ENCODE measurements around the gene TXNRD2. TPM values are rescaled to one million over a fixed set of nuclear protein-coding genes. Genes with fewer than 3 reads are reported as not detected.
A peak's percentile ranks its signal among the peaks of the same experiment; 100 is the strongest.

The TXNRD2 gene
- total RNA-seq, 1 donor from 2014 or later = 47.5 TPM

DNA sequence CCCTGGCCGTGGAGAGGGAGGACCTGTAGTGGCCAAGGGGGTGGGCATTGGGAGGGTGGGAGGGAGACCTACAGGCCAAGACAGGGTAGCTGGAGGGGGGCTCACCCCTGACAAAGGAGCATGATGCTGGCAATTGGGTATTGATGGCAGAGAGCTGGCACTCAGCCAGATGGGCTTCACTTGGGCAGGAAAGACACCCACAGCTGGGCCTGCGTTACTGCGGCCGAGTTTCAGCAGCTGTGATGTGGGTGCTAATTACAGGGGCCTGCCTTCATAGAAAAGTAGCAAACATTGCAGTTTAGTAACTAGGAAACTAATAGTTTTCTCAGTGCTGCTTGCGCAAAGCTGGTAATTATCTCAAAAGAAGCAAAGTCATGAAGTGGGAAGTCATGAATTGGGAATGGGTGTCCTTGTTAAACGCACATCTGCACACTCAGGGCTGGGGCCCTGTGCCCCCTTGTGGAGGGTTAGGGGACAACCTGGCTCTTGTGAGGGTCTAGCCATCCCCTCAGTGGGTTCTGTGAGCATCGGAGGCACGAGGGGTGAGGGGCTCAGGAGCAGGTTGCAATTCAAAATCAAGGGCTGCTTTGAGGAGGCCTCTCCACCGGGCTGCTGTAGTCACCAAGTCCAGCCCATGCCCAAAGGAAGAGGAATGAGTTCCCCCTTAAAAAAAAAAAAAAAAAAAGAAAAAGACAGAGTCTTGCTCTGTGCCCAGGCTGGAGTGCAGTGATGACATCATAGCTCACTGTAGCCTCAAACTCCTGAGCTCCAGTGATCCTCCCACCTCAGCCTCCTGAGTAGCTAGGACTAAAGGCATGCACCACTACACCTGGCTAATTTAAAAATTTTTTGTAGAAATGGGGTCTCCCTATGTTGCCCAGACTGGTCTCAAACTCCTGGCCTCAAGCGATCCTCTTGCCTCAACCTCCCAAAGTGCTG, 24.4 kb upstream of the TXNRD2 start:
- peaks cover 63% of the 10 kb centered on the region for H3K36me3 ChIP-seq
- H3K9me3 ChIP-seq = no peaks in the 10 kb centered on the region
- H3K27me3 ChIP-seq (ENCODE audit: low read depth) = no peaks in the 10 kb centered on the region
- ATAC-seq (no peak), DNase-seq (no peak)
- H3K4me1 ChIP-seq = peaks cover 19% of the 10 kb centered on the region
- intact Hi-C loops (cut with DNase I) = no loop called here
- TF ChIP-seq, protein P1, sequence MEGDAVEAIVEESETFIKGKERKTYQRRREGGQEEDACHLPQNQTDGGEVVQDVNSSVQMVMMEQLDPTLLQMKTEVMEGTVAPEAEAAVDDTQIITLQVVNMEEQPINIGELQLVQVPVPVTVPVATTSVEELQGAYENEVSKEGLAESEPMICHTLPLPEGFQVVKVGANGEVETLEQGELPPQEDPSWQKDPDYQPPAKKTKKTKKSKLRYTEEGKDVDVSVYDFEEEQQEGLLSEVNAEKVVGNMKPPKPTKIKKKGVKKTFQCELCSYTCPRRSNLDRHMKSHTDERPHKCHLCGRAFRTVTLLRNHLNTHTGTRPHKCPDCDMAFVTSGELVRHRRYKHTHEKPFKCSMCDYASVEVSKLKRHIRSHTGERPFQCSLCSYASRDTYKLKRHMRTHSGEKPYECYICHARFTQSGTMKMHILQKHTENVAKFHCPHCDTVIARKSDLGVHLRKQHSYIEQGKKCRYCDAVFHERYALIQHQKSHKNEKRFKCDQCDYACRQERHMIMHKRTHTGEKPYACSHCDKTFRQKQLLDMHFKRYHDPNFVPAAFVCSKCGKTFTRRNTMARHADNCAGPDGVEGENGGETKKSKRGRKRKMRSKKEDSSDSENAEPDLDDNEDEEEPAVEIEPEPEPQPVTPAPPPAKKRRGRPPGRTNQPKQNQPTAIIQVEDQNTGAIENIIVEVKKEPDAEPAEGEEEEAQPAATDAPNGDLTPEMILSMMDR (IDR thresholded peaks at IDR 0.05) = no peak
- H3K4me3 ChIP-seq = no peak overlapping the region
- H3K27ac ChIP-seq = no peak overlapping the region

DNA sequence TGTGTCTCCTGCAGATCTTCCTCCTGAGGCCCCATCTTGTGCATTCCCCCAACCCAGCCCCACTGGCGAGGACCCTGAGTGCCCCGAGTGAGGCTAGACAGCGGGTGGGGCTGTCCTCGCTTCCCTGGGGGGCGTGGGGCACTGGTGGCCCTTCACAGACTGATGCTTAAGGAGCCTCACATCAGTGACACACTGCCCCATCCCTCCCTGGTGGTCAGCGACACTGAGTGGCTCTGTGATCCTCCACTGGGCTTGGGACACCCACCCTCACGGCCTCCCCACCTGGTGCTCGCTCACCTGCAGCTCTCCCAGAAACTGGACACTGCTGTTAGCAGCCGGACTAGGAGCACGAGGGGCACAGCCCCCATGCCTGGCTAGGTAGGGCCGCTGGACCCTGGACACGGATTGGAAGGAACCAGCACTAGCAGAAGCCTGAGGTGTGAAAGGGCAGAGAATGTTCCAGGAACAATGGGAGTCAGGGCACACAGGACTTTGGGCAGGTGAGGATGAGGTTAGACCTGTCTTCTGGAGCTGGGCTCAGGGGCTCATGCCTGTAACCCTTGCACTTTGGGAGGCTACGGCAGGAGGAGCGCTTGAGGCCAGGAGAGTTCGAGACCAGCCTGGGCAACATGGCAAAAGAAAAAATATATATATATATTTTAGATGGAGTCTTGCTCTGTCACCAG, 23.2 kb upstream of the TXNRD2 start:
- Histone ChIP-seq H3K9me3 (no peaks in the 10 kb centered on the region), H3K36me3 (peaks cover 53% of the 10 kb centered on the region), H3K4me3 (no peak overlapping the region), H3K4me1 (peaks cover 21% of the 10 kb centered on the region), H3K27ac (no peak overlapping the region), H3K27me3 (ENCODE audit: low read depth) (no peaks in the 10 kb centered on the region)
- DNase-seq = no peak
- intact Hi-C loops (cut with DNase I) = no loop called here
- no peak for ATAC-seq
- TF ChIP-seq, protein P1 (IDR thresholded peaks at IDR 0.05) = no peak

DNA sequence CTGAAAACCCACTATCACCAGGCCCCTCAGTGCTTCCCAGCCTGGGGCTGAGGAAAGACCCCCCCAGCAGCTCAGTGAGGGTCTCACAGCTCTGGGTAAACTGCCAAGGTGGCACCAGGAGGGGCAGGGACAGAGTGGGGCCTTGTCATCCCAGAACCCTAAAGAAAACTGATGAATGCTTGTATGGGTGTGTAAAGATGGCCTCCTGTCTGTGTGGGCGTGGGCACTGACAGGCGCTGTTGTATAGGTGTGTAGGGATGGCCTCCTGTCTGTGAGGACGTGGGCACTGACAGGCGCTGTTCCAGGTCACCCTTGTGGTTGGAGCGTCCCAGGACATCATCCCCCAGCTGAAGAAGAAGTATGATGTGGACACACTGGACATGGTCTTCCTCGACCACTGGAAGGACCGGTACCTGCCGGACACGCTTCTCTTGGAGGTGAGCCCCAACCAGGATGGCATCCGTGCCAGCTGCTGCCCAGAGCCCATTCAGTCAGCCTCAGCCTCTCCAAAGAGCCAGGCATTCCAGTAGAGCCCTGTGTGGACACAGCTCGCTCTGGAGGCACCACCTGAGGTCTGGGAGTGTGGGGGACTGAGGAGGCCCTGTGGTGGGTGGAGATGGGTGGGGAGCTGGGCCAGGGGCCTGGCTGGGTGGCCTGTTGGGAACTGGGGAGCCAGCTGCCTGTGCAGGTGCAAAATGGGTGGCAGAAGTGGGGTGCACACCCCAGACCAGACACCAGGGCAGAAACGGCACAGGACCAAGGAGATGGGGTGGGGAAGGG, 22.4 kb upstream of the TXNRD2 start:
- peak overlapping the region; percentile 35 for H3K4me3 ChIP-seq
- H3K9me3 ChIP-seq = no peaks in the 10 kb centered on the region
- peak overlapping the region; percentile 65 for H3K27ac ChIP-seq
- H3K27me3 ChIP-seq (ENCODE audit: low read depth) = no peaks in the 10 kb centered on the region
- no peak for ATAC-seq
- H3K36me3 ChIP-seq = peaks cover 45% of the 10 kb centered on the region
- peaks cover 29% of the 10 kb centered on the region for H3K4me1 ChIP-seq
- intact Hi-C loops (cut with DNase I) = no loop called here
- no peak for DNase-seq
- TF ChIP-seq, protein P1 (IDR thresholded peaks at IDR 0.05) = no peak

DNA sequence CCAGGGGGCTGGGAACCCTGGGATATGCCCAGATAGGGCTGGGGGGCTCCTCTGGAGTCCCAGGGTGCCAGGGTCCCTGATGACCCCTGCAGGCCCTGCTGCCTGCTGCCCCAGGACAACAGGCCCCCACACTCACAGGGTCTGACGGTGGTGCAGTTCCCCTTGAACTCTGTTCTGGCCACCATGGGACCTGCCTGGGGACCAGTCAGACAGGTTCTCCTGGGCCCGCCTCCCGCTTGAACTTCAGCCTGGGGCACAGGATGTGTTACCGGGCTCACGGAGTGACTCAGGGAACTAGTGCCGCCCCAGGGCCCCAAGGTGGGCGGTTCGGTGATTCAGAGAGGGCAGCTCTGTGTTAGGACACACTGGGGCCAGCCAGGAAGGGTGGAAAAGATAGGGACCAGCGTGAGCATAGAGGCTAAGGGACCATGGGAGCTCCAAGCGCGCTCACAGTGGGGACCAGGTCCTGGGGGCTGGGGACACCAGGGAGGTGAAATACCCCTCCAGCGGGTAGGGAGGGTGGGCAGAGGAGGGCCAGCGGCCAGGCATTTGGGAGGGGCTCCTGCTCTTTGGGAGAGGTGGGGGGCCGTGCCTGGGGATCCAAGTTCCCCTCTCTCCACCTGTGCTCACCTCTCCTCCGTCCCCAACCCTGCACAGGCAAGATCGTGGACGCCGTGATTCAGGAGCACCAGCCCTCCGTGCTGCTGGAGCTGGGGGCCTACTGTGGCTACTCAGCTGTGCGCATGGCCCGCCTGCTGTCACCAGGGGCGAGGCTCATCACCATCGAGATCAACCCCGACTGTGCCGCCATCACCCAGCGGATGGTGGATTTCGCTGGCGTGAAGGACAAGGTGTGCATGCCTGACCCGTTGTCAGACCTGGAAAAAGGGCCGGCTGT, 21.5 kb upstream of the TXNRD2 start:
- H3K4me3 ChIP-seq = peak overlapping the region; percentile 35
- H3K4me1 ChIP-seq = peaks cover 33% of the 10 kb centered on the region
- TF ChIP-seq, protein P1 (IDR thresholded peaks at IDR 0.05) = no peak
- H3K27me3 ChIP-seq (ENCODE audit: low read depth) = no peaks in the 10 kb centered on the region
- H3K36me3 ChIP-seq = peaks cover 36% of the 10 kb centered on the region
- peak; percentile 87 to 91 for ATAC-seq
- peak overlapping the region; percentile 78 for H3K27ac ChIP-seq
- intact Hi-C loops (cut with DNase I) = no loop called here
- no peaks in the 10 kb centered on the region for H3K9me3 ChIP-seq
- peak; percentile 92 for DNase-seq

Measured in lower lobe of right lung (tissue), 2 donors.